ENCODE data around the gene TEX28. TPM values are rescaled to one million over a fixed set of nuclear protein-coding genes. Genes with fewer than 3 reads are reported as not detected.

Gene TEX28
- total and polyA plus RNA-seq, 2 experiments from 2014 or later = not detected

DNA sequence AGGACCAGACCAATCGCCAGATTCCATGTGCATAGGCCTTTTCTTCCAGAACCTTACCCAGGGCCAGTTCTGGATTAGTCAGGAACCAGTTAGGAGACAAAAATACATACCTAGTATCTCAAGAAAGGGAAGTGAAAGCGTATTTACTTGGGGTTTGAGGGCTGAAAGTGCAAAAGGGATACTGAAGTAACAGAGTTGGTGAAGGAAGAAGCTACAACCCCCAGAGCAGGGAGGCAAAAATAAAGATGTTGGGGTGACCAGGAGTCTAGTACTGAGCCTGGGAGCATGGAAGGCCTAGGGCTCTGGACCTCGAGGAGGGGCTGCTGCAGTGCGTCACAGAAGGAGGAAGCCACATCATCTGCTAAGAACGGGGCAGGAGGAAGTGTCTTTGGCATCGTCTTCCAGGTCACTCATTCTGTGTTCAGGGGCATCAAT is 38.9 kb upstream of the TEX28 start:
- TF ChIP-seq ZNF114 (CRISPR knock-in tag; IDR thresholded peaks at IDR 0.05) (no peak), EZH2 (IDR thresholded peaks at IDR 0.05; ENCODE audit: low read depth, unreplicated experiment) (no peak), NANOG (IDR thresholded peaks at IDR 0.05; ENCODE audit: borderline replicate concordance) (no peak), POLR2AphosphoS5 (IDR thresholded peaks at IDR 0.05; ENCODE audit: low read depth) (no peak), EZH2phosphoT487 (IDR thresholded peaks at IDR 0.05; ENCODE audit: unreplicated experiment) (no peak), JUNB (IDR thresholded peaks at IDR 0.05; ENCODE audit: unreplicated experiment) (no peak), ZNF331 (CRISPR knock-in tag; IDR thresholded peaks at IDR 0.05; ENCODE audit: low read depth) (no peak)
- TF ChIP-seq, protein P1, sequence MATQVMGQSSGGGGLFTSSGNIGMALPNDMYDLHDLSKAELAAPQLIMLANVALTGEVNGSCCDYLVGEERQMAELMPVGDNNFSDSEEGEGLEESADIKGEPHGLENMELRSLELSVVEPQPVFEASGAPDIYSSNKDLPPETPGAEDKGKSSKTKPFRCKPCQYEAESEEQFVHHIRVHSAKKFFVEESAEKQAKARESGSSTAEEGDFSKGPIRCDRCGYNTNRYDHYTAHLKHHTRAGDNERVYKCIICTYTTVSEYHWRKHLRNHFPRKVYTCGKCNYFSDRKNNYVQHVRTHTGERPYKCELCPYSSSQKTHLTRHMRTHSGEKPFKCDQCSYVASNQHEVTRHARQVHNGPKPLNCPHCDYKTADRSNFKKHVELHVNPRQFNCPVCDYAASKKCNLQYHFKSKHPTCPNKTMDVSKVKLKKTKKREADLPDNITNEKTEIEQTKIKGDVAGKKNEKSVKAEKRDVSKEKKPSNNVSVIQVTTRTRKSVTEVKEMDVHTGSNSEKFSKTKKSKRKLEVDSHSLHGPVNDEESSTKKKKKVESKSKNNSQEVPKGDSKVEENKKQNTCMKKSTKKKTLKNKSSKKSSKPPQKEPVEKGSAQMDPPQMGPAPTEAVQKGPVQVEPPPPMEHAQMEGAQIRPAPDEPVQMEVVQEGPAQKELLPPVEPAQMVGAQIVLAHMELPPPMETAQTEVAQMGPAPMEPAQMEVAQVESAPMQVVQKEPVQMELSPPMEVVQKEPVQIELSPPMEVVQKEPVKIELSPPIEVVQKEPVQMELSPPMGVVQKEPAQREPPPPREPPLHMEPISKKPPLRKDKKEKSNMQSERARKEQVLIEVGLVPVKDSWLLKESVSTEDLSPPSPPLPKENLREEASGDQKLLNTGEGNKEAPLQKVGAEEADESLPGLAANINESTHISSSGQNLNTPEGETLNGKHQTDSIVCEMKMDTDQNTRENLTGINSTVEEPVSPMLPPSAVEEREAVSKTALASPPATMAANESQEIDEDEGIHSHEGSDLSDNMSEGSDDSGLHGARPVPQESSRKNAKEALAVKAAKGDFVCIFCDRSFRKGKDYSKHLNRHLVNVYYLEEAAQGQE (IDR thresholded peaks at IDR 0.05; ENCODE audit: unreplicated experiment) = no peak
- TF ChIP-seq, protein P2, sequence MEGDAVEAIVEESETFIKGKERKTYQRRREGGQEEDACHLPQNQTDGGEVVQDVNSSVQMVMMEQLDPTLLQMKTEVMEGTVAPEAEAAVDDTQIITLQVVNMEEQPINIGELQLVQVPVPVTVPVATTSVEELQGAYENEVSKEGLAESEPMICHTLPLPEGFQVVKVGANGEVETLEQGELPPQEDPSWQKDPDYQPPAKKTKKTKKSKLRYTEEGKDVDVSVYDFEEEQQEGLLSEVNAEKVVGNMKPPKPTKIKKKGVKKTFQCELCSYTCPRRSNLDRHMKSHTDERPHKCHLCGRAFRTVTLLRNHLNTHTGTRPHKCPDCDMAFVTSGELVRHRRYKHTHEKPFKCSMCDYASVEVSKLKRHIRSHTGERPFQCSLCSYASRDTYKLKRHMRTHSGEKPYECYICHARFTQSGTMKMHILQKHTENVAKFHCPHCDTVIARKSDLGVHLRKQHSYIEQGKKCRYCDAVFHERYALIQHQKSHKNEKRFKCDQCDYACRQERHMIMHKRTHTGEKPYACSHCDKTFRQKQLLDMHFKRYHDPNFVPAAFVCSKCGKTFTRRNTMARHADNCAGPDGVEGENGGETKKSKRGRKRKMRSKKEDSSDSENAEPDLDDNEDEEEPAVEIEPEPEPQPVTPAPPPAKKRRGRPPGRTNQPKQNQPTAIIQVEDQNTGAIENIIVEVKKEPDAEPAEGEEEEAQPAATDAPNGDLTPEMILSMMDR (conservative IDR thresholded peaks at IDR 0.05; ENCODE audit: low read depth in 2 of 2) = no peak
- Histone ChIP-seq H3K4me1 (ENCODE audit: insufficient read depth) (no peaks in the 10 kb centered on the region), H3K27ac (ENCODE audit: low read depth) (no peak overlapping the region), H3K9me2 (ENCODE audit: insufficient read depth) (no peaks in the 10 kb centered on the region), H3F3A (replicated peaks; ENCODE audit: low read depth) (no peaks in the 10 kb centered on the region), H3K79me2 (replicated peaks; ENCODE audit: insufficient read depth) (no peaks in the 10 kb centered on the region), H3K4me3 (no peak overlapping the region), H3K36me3 (ENCODE audit: insufficient read depth) (no peaks in the 10 kb centered on the region), H4K20me1 (replicated peaks; ENCODE audit: insufficient read depth) (no peaks in the 10 kb centered on the region), H2AFZ (no peak overlapping the region), H3K4me2 (no peak overlapping the region), H3K27me3 (ENCODE audit: insufficient read depth) (no peaks in the 10 kb centered on the region)
- DNase-seq (ENCODE audit: low spot score) (no peak), ATAC-seq (no peak)
- Mint-ChIP-seq H3K4me3 (no peak overlapping the region), H3K27ac (no peak overlapping the region), H3K27me3 (ENCODE audit: insufficient read depth, low read depth, poor library complexity) (no peaks in the 10 kb centered on the region), H3K36me3 (ENCODE audit: low read depth) (no peaks in the 10 kb centered on the region), H3K4me1 (peaks cover 5% of the 10 kb centered on the region; the same call in 2 of the 3 replicates), H3K9me3 (no peaks in the 10 kb centered on the region; the same call in 2 of the 3 replicates)

- Histone ChIP-seq H3K4me3 (no peak overlapping the region), H3K27ac (ENCODE audit: low read depth) (no peak overlapping the region), H3K4me2 (no peak overlapping the region), H2AFZ (no peak overlapping the region), H4K20me1 (replicated peaks; ENCODE audit: insufficient read depth) (no peaks in the 10 kb centered on the region), H3K27me3 (ENCODE audit: insufficient read depth) (no peaks in the 10 kb centered on the region), H3K9me2 (ENCODE audit: insufficient read depth) (no peaks in the 10 kb centered on the region), H3K79me2 (replicated peaks; ENCODE audit: insufficient read depth) (no peaks in the 10 kb centered on the region), H3K4me1 (ENCODE audit: insufficient read depth) (no peaks in the 10 kb centered on the region), H3F3A (replicated peaks; ENCODE audit: low read depth) (no peaks in the 10 kb centered on the region), H3K36me3 (ENCODE audit: insufficient read depth) (no peaks in the 10 kb centered on the region)
- Mint-ChIP-seq H3K4me1 (peaks cover 5% of the 10 kb centered on the region; the same call in 2 of the 3 replicates), H3K27me3 (ENCODE audit: insufficient read depth, low read depth, poor library complexity) (peaks cover 2% of the 10 kb centered on the region), H3K27ac (no peak overlapping the region), H3K36me3 (ENCODE audit: low read depth) (no peaks in the 10 kb centered on the region), H3K4me3 (no peak overlapping the region), H3K9me3 (no peaks in the 10 kb centered on the region; the same call in 1 of the 3 replicates)
- DNase-seq (ENCODE audit: low spot score) (no peak), ATAC-seq (no peak)
- TF ChIP-seq ETS1 (IDR thresholded peaks at IDR 0.05) (no peak), NANOG (IDR thresholded peaks at IDR 0.05; ENCODE audit: borderline replicate concordance) (no peak), POLR2AphosphoS5 (IDR thresholded peaks at IDR 0.05; ENCODE audit: low read depth) (no peak), STAT1 (IDR thresholded peaks at IDR 0.05; ENCODE audit: unreplicated experiment) (no peak), EZH2 (IDR thresholded peaks at IDR 0.05; ENCODE audit: low read depth, unreplicated experiment) (no peak), ZNF114 (CRISPR knock-in tag; IDR thresholded peaks at IDR 0.05) (no peak), ZNF331 (CRISPR knock-in tag; IDR thresholded peaks at IDR 0.05; ENCODE audit: low read depth) (no peak), EZH2phosphoT487 (IDR thresholded peaks at IDR 0.05; ENCODE audit: unreplicated experiment) (no peak), JUNB (IDR thresholded peaks at IDR 0.05; ENCODE audit: unreplicated experiment) (no peak)
- TF ChIP-seq, protein P2 (conservative IDR thresholded peaks at IDR 0.05; ENCODE audit: low read depth in 2 of 2) = no peak
Observed at GRCh38 chrX:154333116-154333515, 38.2 kb upstream of the TEX28 start.
